Measurements from ENCODE around the gene SLC25A24.
"Not testable (repeated sequence)": the region's sequence is repeated elsewhere in the genome, so short reads cannot be mapped to it uniquely, and the experiment has no call there.

GRCh38 chr1:108229976-108230375, 29.8 kb upstream of the SLC25A24 start:
- TF ChIP-seq EP300, POLR2A, POLR2AphosphoS5 (IDR thresholded peaks at IDR 0.05): not testable (repeated sequence)
- TF ChIP-seq, protein P1, sequence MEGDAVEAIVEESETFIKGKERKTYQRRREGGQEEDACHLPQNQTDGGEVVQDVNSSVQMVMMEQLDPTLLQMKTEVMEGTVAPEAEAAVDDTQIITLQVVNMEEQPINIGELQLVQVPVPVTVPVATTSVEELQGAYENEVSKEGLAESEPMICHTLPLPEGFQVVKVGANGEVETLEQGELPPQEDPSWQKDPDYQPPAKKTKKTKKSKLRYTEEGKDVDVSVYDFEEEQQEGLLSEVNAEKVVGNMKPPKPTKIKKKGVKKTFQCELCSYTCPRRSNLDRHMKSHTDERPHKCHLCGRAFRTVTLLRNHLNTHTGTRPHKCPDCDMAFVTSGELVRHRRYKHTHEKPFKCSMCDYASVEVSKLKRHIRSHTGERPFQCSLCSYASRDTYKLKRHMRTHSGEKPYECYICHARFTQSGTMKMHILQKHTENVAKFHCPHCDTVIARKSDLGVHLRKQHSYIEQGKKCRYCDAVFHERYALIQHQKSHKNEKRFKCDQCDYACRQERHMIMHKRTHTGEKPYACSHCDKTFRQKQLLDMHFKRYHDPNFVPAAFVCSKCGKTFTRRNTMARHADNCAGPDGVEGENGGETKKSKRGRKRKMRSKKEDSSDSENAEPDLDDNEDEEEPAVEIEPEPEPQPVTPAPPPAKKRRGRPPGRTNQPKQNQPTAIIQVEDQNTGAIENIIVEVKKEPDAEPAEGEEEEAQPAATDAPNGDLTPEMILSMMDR (IDR thresholded peaks at IDR 0.05) = not testable (repeated sequence)
